K562 treated with DMSO at 1 percent for 12 hours (cell line): ENCODE data around the gene STEAP1B. TPM values are rescaled to one million over a fixed set of nuclear protein-coding genes. Genes with fewer than 3 reads are reported as not detected.

Source experiments
- total RNA-seq: library from RNA; unstranded; fragments of 300-600 nt; gene quantifications from 2 replicates; pipeline ENCODE4 v1.2.3, GENCODE V29; 2022; ENCODE audit not compliant: insufficient read depth

The STEAP1B gene
- 12.8 and 18.3 TPM in 2 replicates for total RNA-seq

GRCh38 chr7:22499888-22500689 lies at the start of gene STEAP1B:
TSS of gene STEAP1B (minus strand) at chr7:22500188. CDS start at chr7:22494855, 5,333 bp downstream.

Other genes with a start within 250 kb of the STEAP1B start
- gene RAPGEF5, start 143.0 kb downstream of the STEAP1B start, total RNA-seq = 0.42 TPM in 1 of 2 replicates, not detected in the other
- gene IL6, start 227.0 kb upstream of the STEAP1B start, total RNA-seq = 2.4 and 3.2 TPM in 2 replicates